K562 (cell line): ENCODE results near the gene CEP43. TPM values are rescaled to one million over a fixed set of nuclear protein-coding genes. Genes with fewer than 3 reads are reported as not detected.
A peak's percentile ranks its signal among the peaks of the same experiment; 100 is the strongest.

Experiments used
- CHAMP1 ChIP-seq: fragments of 450-650 bp; IDR thresholded peaks from 2 replicates; pipeline ENCODE4 v1.6.1; 2016; ENCODE audit warnings: mild to moderate bottlenecking
- E2F3 ChIP-seq: fragments of 250-450 bp; sonication (Bioruptor Pico); IDR thresholded peaks from 2 replicates; pipeline ENCODE4 v1.4.0; 2020; ENCODE audit warnings: mild to moderate bottlenecking
- FOS ChIP-seq: IDR thresholded peaks from 3 replicates; pipeline ENCODE4 v1.6.1; 2011; ENCODE audit not compliant: insufficient read length; ENCODE audit errors: extremely low read depth
- GATAD2B ChIP-seq: fragments of 450-650 bp; IDR thresholded peaks from 2 replicates; pipeline ENCODE4 v1.6.1; 2017; ENCODE audit warnings: mild to moderate bottlenecking, borderline replicate concordance
- HIVEP1 ChIP-seq: fragments of 250-450 bp; sonication (Bioruptor Pico); IDR thresholded peaks from 2 replicates; pipeline ENCODE4 v1.4.0; 2020; ENCODE audit warnings: mild to moderate bottlenecking
- ID3 ChIP-seq, 2 experiments: fragments of 250-450 bp in 1 of 2; fragments of 450-650 bp in 1 of 2; sonication (Bioruptor Pico) in 1 of 2; IDR thresholded peaks; 2 replicates each; pipeline versions ENCODE4 v1.6.1 to v1.8.0; 2016 to 2021; ENCODE audit warnings: mild to moderate bottlenecking in 2 of 2, moderate library complexity in 2 of 2, missing compliant biosample characterization in 1 of 2, missing genetic modification characterization in 1 of 2
- MAFK ChIP-seq: IDR thresholded peaks from 2 replicates; pipeline ENCODE4 v1.6.1; 2011; ENCODE audit warnings: low read length, improper control_type of control experiment
- MAZ ChIP-seq, 2 experiments: fragments of 450-650 bp in 1 of 2; sonication (generic) in 1 of 2; formaldehyde crosslinking; IDR thresholded peaks in 1 of 2; conservative IDR thresholded peaks in 1 of 2; 2 replicates each; pipeline versions ENCODE4 v1.4.0 to v1.5.0; 2020; ENCODE audit warnings: mild to moderate bottlenecking in 1 of 2, missing genetic modification reagents in 1 of 2
- MTA3 ChIP-seq: fragments of 450-650 bp; formaldehyde crosslinking; IDR thresholded peaks from 2 replicates; pipeline ENCODE4 v1.6.1; 2017; ENCODE audit warnings: mild to moderate bottlenecking, borderline replicate concordance
- NFE2L1 ChIP-seq: fragments of 450-650 bp; IDR thresholded peaks from 2 replicates; pipeline ENCODE4 v1.6.1; 2016; ENCODE audit warnings: missing genetic modification characterization, low read depth, mild to moderate bottlenecking, missing compliant biosample characterization, moderate library complexity, borderline replicate concordance
- PHF20 ChIP-seq: fragments of 450-650 bp; IDR thresholded peaks from 2 replicates; pipeline ENCODE4 v1.6.1; 2018; ENCODE audit not compliant: partially characterized antibody
- RBFOX2 ChIP-seq: fragments of 200-400 bp; formaldehyde crosslinking; IDR thresholded peaks from 2 replicates; pipeline ENCODE4 v1.6.1; 2017; ENCODE audit warnings: low read depth, mild to moderate bottlenecking, low read length, moderate library complexity
- SAFB ChIP-seq: fragments of 200-400 bp; formaldehyde crosslinking; IDR thresholded peaks from 2 replicates; pipeline ENCODE4 v1.6.1; 2017; ENCODE audit warnings: low read depth, low read length, borderline replicate concordance
- SMAD3 ChIP-seq: fragments of 450-650 bp; formaldehyde crosslinking; conservative IDR thresholded peaks from 2 replicates; pipeline ENCODE4 v1.4.0; 2020; ENCODE audit warnings: mild to moderate bottlenecking
- SREBF2 ChIP-seq: sonication (generic); formaldehyde crosslinking; IDR thresholded peaks from 2 replicates; pipeline ENCODE4 v1.4.0; 2020; ENCODE audit warnings: mild to moderate bottlenecking, missing genetic modification reagents
- SRSF7 ChIP-seq: fragments of 200-400 bp; formaldehyde crosslinking; optimal IDR thresholded peaks from 2 replicates; pipeline ENCODE3; 2017; ENCODE audit warnings: mild to moderate bottlenecking, low read depth, low read length
- XRCC4 ChIP-seq: IDR thresholded peaks from one replicate; pipeline ENCODE4 v1.6.1; 2011; ENCODE audit not compliant: insufficient read depth, insufficient read length; ENCODE audit errors: extremely low read depth
- ZNF165 ChIP-seq: fragments of 250-450 bp; sonication (Bioruptor Pico); IDR thresholded peaks from 2 replicates; pipeline ENCODE4 v1.4.0; 2020; ENCODE audit warnings: borderline replicate concordance
- ZNF274 ChIP-seq: IDR thresholded peaks from 2 replicates; pipeline ENCODE4 v1.6.1; 2011; ENCODE audit warnings: low read depth, mild to moderate bottlenecking, low read length, moderate library complexity, borderline replicate concordance
- ZNF589 ChIP-seq: fragments of 200-800 bp; sonication (Bioruptor generic); IDR thresholded peaks from 2 replicates; pipeline ENCODE4 v1.6.1; 2016; ENCODE audit warnings: low read depth, missing genetic modification characterization, missing compliant biosample characterization
- ZNF766 ChIP-seq: fragments of 200-800 bp; sonication (Bioruptor generic); conservative IDR thresholded peaks from 2 replicates; pipeline ENCODE4 v1.6.1; 2016; ENCODE audit warnings: missing genetic modification characterization, missing compliant biosample characterization
- polyA plus RNA-seq, 8 experiments: library from polyadenylated mRNA; depleted of rRNA in 4 of 8; stranded (reverse) in 5 of 8; unstranded in 3 of 8; fragments of >200 nt; fragmentation: Nextera tagmentation in 2 of 8; fragmentation: Illumina TruSeq in 1 of 8; extraction: Ambion mirVana in 2 of 8; extraction: Trizol in 1 of 8; gene quantifications; 2 replicates each; pipeline versions ENCODE4 v1.2.1 to v1.2.3, GENCODE V29; 2011 to 2014; ENCODE audit warnings: inconsistent platforms in 1 of 8, missing spikeins in 1 of 8
- total RNA-seq, 7 experiments: library from RNA; depleted of rRNA in 6 of 7; stranded (reverse); fragments of >200 nt in 6 of 7; fragmentation: Illumina TruSeq in 2 of 7; extraction: Trizol in 2 of 7; gene quantifications; 2 replicates each; pipeline versions ENCODE4 v1.2.1 to v1.2.3, GENCODE V29; 2011 to 2021; ENCODE audit warnings: low replicate concordance in 1 of 7
- TF ChIP-seq, protein P1 (sequence below): fragments of 450-650 bp; IDR thresholded peaks from one replicate; pipeline ENCODE4 v1.6.1; 2018; ENCODE audit warnings: mild to moderate bottlenecking, moderate library complexity; ENCODE audit not compliant: partially characterized antibody
- TF ChIP-seq, protein P2 (sequence below): sonication (generic); formaldehyde crosslinking; IDR thresholded peaks from 2 replicates; pipeline ENCODE4 v1.8.1; 2023; ENCODE audit warnings: mild to moderate bottlenecking, missing genetic modification reagents

CEP43 gene
- total and polyA plus RNA-seq, 9 of the 15 experiments (the other 6 are each of a cell fraction or from before 2014, with no cell fraction given) = 15.2 to 55.7 (median 47.4) TPM

- peak; percentile 61 for TF ChIP-seq PHF20
- no peak for TF ChIP-seq ZNF589 (CRISPR knock-in tag)
- no peak for TF ChIP-seq SRSF7
- no peak for TF ChIP-seq FOS
- no peak for TF ChIP-seq CHAMP1
- TF ChIP-seq RBFOX2 = peak; percentile 86
- TF ChIP-seq NFE2L1 = no peak
- TF ChIP-seq ID3 (CRISPR knock-in tag; IDR thresholded peaks at IDR 0.05) = no peak
- TF ChIP-seq ID3 (tag; IDR thresholded peaks at IDR 0.05) = peak; percentile 71; the same call in 1 of the 2 replicates
- TF ChIP-seq GATAD2B = no peak; the same call in 1 of the 2 replicates
- peak; percentile 86; the same call in 1 of the 2 replicates for TF ChIP-seq MTA3
- TF ChIP-seq ZNF165 (CRISPR knock-in tag) = no peak
- TF ChIP-seq HIVEP1 (CRISPR knock-in tag) = no peak
- TF ChIP-seq, protein P1, sequence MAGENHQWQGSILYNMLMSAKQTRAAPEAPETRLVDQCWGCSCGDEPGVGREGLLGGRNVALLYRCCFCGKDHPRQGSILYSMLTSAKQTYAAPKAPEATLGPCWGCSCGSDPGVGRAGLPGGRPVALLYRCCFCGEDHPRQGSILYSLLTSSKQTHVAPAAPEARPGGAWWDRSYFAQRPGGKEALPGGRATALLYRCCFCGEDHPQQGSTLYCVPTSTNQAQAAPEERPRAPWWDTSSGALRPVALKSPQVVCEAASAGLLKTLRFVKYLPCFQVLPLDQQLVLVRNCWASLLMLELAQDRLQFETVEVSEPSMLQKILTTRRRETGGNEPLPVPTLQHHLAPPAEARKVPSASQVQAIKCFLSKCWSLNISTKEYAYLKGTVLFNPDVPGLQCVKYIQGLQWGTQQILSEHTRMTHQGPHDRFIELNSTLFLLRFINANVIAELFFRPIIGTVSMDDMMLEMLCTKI = no peak
- TF ChIP-seq MAZ (CRISPR knock-in tag; conservative IDR thresholded peaks at IDR 0.05 in 1 of 2, IDR thresholded peaks at IDR 0.05 in 1 of 2) = peak; percentile 37 to 60; a peak in 2 of 4 replicates
- no peak for TF ChIP-seq ZNF274
- 0 out of 2 replicates have a peak, but pooled peaks have one; percentile 43 for TF ChIP-seq ZNF766 (CRISPR knock-in tag)
- TF ChIP-seq XRCC4 = no peak
- no peak for TF ChIP-seq SAFB
- no peak for TF ChIP-seq MAFK
- TF ChIP-seq, protein P2, sequence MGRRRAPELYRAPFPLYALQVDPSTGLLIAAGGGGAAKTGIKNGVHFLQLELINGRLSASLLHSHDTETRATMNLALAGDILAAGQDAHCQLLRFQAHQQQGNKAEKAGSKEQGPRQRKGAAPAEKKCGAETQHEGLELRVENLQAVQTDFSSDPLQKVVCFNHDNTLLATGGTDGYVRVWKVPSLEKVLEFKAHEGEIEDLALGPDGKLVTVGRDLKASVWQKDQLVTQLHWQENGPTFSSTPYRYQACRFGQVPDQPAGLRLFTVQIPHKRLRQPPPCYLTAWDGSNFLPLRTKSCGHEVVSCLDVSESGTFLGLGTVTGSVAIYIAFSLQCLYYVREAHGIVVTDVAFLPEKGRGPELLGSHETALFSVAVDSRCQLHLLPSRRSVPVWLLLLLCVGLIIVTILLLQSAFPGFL = 0 out of 2 replicates have a peak, but pooled peaks have one; percentile 49
- no peak for TF ChIP-seq SREBF2 (CRISPR knock-in tag)
- no peak for TF ChIP-seq E2F3 (CRISPR knock-in tag)
- no peak for TF ChIP-seq SMAD3 (CRISPR knock-in tag)
Measured at GRCh38 chr6:166999145-166999883, at the start of gene CEP43 (continued).
